Suprapubic skin (tissue), 3 donors: ENCODE results near the gene PRKD2.

Experiments used
- EP300 ChIP-seq: sonication (generic); formaldehyde crosslinking; IDR thresholded peaks from one replicate; pipeline ENCODE4 v1.6.1; 2017; ENCODE audit warnings: antibody characterized with exemption
- POLR2A ChIP-seq, 2 donors: fragments of 450-650 bp; IDR thresholded peaks; one replicate each; pipeline ENCODE4 v1.6.1; 2017; ENCODE audit warnings: antibody characterized with exemption in 2 of 2, mild to moderate bottlenecking in 2 of 2, moderate library complexity in 2 of 2
- TF ChIP-seq, protein P1 (sequence below), 2 donors: fragments of 200-600 bp in 1 of 2; fragments of 450-650 bp in 1 of 2; sonication (generic) in 1 of 2; IDR thresholded peaks; one replicate each; pipeline ENCODE4 v1.5.1; 2016 to 2019; ENCODE audit warnings: antibody characterized with exemption in 2 of 2, mild to moderate bottlenecking in 1 of 2, moderate library complexity in 1 of 2

DNA sequence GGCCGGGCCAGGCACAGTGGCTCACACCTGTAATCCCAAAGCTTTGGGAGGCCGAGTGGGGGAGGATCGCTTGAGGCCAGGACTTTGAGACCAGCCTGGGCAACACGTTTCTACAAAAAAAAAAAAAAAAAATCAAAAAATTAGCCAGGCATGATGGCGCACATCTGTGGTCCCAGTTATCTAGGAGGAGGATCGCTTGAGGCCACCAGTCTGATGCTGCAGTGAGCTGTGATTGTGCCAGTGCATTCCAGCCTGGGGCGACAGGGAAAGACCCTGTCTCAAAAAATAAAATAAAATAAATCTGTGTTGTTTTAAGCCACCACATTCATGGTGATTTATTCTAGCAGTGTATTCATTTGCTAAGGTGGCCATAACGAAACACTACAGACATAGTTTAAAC is 51.8 kb downstream of the PRKD2 start:
- TF ChIP-seq, protein P1, sequence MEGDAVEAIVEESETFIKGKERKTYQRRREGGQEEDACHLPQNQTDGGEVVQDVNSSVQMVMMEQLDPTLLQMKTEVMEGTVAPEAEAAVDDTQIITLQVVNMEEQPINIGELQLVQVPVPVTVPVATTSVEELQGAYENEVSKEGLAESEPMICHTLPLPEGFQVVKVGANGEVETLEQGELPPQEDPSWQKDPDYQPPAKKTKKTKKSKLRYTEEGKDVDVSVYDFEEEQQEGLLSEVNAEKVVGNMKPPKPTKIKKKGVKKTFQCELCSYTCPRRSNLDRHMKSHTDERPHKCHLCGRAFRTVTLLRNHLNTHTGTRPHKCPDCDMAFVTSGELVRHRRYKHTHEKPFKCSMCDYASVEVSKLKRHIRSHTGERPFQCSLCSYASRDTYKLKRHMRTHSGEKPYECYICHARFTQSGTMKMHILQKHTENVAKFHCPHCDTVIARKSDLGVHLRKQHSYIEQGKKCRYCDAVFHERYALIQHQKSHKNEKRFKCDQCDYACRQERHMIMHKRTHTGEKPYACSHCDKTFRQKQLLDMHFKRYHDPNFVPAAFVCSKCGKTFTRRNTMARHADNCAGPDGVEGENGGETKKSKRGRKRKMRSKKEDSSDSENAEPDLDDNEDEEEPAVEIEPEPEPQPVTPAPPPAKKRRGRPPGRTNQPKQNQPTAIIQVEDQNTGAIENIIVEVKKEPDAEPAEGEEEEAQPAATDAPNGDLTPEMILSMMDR (IDR thresholded peaks at IDR 0.05), result no peak
- TF ChIP-seq EP300 (no peak), POLR2A (IDR thresholded peaks at IDR 0.05) (no peak)
